Body of pancreas (tissue), 4 donors: ENCODE results near the gene TMEM134.

Source experiments
- CTCF ChIP-seq, 7 experiments: fragments of 450-650 bp in 4 of 7; fragments of 200-600 bp in 3 of 7; sonication (generic) in 3 of 7; IDR thresholded peaks; one replicate each; pipeline ENCODE4 v1.5.1; 2016 to 2019; ENCODE audit warnings: antibody characterized with exemption in 7 of 7
- POLR2A ChIP-seq, 3 donors: fragments of 450-650 bp; IDR thresholded peaks; one replicate each; pipeline ENCODE4 v1.6.1; 2016; ENCODE audit warnings: antibody characterized with exemption in 3 of 3, mild to moderate bottlenecking in 2 of 3

DNA sequence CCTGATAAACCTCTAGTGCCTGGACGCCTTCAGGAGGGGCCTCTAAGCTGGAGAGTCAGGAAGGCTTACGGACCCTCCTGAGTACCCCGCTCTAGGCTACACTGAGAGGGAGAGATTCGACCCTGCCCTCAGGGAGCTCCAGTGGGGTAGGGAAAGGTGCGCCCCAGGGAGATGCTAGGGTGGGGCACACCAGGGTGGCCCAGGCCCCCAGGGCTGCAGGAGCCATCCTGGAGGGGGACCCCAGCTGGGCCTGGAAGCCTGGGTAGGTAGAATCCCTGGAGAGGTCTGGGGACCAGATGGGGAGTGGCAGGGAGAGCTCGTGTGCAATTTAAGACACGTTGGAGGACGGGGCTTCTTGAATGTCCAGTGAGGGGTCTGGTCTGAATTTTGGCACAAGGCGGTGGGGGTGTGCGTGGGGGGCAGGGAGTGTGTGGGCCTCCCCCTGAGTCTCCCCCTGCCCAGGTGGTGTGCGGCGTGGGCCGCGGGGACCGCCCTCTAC lies 48.9 kb downstream of the TMEM134 start:
- TF ChIP-seq CTCF (IDR thresholded peaks at IDR 0.05) (no peak), POLR2A (IDR thresholded peaks at IDR 0.05) (no peak)
